Measurements from ENCODE around the gene ZZZ3. TPM values are rescaled to one million over a fixed set of nuclear protein-coding genes. Genes with fewer than 3 reads are reported as not detected.
"Not testable (repeated sequence)": the region's sequence is repeated elsewhere in the genome, so short reads cannot be mapped to it uniquely, and the experiment has no call there.

ZZZ3 gene
- total RNA-seq, result 10 to 100 TPM; 45.2 to 45.3 TPM

GRCh38 chr1:77682460-77683159, at the start of gene ZZZ3:
Gene ZZZ3 (minus strand): TSS chr1:77682658. CDS start chr1:77633354, 49,304 bp downstream.
- H3K27me3 Mint-ChIP-seq, result no peaks in the 10 kb centered on the region
- peaks cover 22% of the 10 kb centered on the region for H3K4me1 Mint-ChIP-seq
- H3K27ac Mint-ChIP-seq, result peak within 1 kb of the TSS; percentile 95
- DNase-seq (peak; percentile 92), ATAC-seq (ENCODE audit: low read depth) (peak; percentile 75)
- H3K4me3 Mint-ChIP-seq, result peak within 1 kb of the TSS; percentile 90
- no peaks in the 10 kb centered on the region for H3K9me3 Mint-ChIP-seq
- peaks cover 4% of the 10 kb centered on the region for H3K36me3 Mint-ChIP-seq
- POLR2A ChIA-PET, result interaction anchor here (0.6 to 2.3 kb wide), 10 partner anchors 14 to 560 kb away, joined by 3 to 18 read pairs (median 4); partner anchors contain the start of genes DNAJB4, FUBP1, MIGA1 and USP33

GRCh38 chr1:77732090-77732489, 49.6 kb upstream of the ZZZ3 start:
- H3K27me3 Mint-ChIP-seq, result no peaks in the 10 kb centered on the region
- H3K9me3 Mint-ChIP-seq, result no peaks in the 10 kb centered on the region
- POLR2A ChIA-PET, result no interaction called here
- no peak for DNase-seq
- peaks cover 2% of the 10 kb centered on the region for H3K4me1 Mint-ChIP-seq
- no peak overlapping the region for H3K4me3 Mint-ChIP-seq
- peaks cover 20% of the 10 kb centered on the region for H3K36me3 Mint-ChIP-seq
- H3K27ac Mint-ChIP-seq, result no peak overlapping the region
- ATAC-seq (ENCODE audit: low read depth), result no peak

GRCh38 chr1:77725706-77726105, 43.2 kb upstream of the ZZZ3 start:
- Mint-ChIP-seq H3K36me3 (peaks cover 44% of the 10 kb centered on the region), H3K4me1 (no peaks in the 10 kb centered on the region), H3K9me3 (no peaks in the 10 kb centered on the region), H3K4me3 (no peak overlapping the region), H3K27ac (no peak overlapping the region), H3K27me3 (no peaks in the 10 kb centered on the region)
- POLR2A ChIA-PET, result no interaction called here
- no peak for ATAC-seq (ENCODE audit: low read depth)
- DNase-seq, result no peak

GRCh38 chr1:77718181-77718580, 35.7 kb upstream of the ZZZ3 start:
- POLR2A ChIA-PET, result no interaction called here

GRCh38 chr1:77716065-77716464, 33.6 kb upstream of the ZZZ3 start:
- POLR2A ChIA-PET, result no interaction called here
- H3K27me3 Mint-ChIP-seq, result no peaks in the 10 kb centered on the region
- peaks cover 3% of the 10 kb centered on the region for H3K4me1 Mint-ChIP-seq
- no peak for ATAC-seq (ENCODE audit: low read depth)
- H3K36me3 Mint-ChIP-seq, result peaks cover 15% of the 10 kb centered on the region
- no peaks in the 10 kb centered on the region for H3K9me3 Mint-ChIP-seq
- H3K27ac Mint-ChIP-seq, result no peak overlapping the region
- DNase-seq, result no peak
- no peak overlapping the region for H3K4me3 Mint-ChIP-seq

More at GRCh38 chr1:77718181-77718580, 35.7 kb upstream of the ZZZ3 start:
- no peak for DNase-seq
- Mint-ChIP-seq H3K36me3 (peaks cover 30% of the 10 kb centered on the region), H3K9me3 (no peaks in the 10 kb centered on the region), H3K4me1 (peaks cover 3% of the 10 kb centered on the region), H3K4me3 (no peak overlapping the region), H3K27me3 (no peaks in the 10 kb centered on the region), H3K27ac (no peak overlapping the region)
- ATAC-seq (ENCODE audit: low read depth), result no peak

- ATAC-seq (ENCODE audit: low read depth) (no peak), DNase-seq (no peak)
- no peaks in the 10 kb centered on the region for H3K27me3 Mint-ChIP-seq
- H3K36me3 Mint-ChIP-seq, result peaks cover 31% of the 10 kb centered on the region
- H3K4me1 Mint-ChIP-seq, result peaks cover 1% of the 10 kb centered on the region
- H3K27ac Mint-ChIP-seq, result no peak overlapping the region
- H3K4me3 Mint-ChIP-seq, result no peak overlapping the region
- POLR2A ChIA-PET, result no interaction called here
- no peaks in the 10 kb centered on the region for H3K9me3 Mint-ChIP-seq
Observed at GRCh38 chr1:77709727-77710126, 27.3 kb upstream of the ZZZ3 start.

GRCh38 chr1:77706321-77706720, 23.9 kb upstream of the ZZZ3 start:
- H3K9me3 Mint-ChIP-seq, result peaks cover under 1% of the 10 kb centered on the region
- no peak for ATAC-seq (ENCODE audit: low read depth)
- no peak overlapping the region for H3K4me3 Mint-ChIP-seq
- H3K4me1 Mint-ChIP-seq, result peaks cover 2% of the 10 kb centered on the region
- DNase-seq, result no peak
- POLR2A ChIA-PET, result no interaction called here
- peaks cover 29% of the 10 kb centered on the region for H3K36me3 Mint-ChIP-seq
- no peak overlapping the region for H3K27ac Mint-ChIP-seq
- no peaks in the 10 kb centered on the region for H3K27me3 Mint-ChIP-seq

- peaks cover 2% of the 10 kb centered on the region for H3K9me3 Mint-ChIP-seq
- POLR2A ChIA-PET, result no interaction called here
- peaks cover 25% of the 10 kb centered on the region for H3K36me3 Mint-ChIP-seq
- peaks cover 2% of the 10 kb centered on the region for H3K4me1 Mint-ChIP-seq
- DNase-seq (no peak), ATAC-seq (ENCODE audit: low read depth) (no peak)
- H3K27me3 Mint-ChIP-seq, result no peaks in the 10 kb centered on the region
- no peak overlapping the region for H3K4me3 Mint-ChIP-seq
- no peak overlapping the region for H3K27ac Mint-ChIP-seq
Observed at GRCh38 chr1:77704736-77705135, 22.3 kb upstream of the ZZZ3 start.

- H3K4me3 Mint-ChIP-seq; POLR2A ChIA-PET; H3K9me3 Mint-ChIP-seq; H3K4me1 Mint-ChIP-seq; H3K27me3 Mint-ChIP-seq; H3K27ac Mint-ChIP-seq; DNase-seq; ATAC-seq (ENCODE audit: low read depth): not testable (repeated sequence)
- peaks cover 10% of the 10 kb centered on the region for H3K36me3 Mint-ChIP-seq
Observed at GRCh38 chr1:77699673-77700072, 17.2 kb upstream of the ZZZ3 start.

GRCh38 chr1:77697441-77697840, 15.0 kb upstream of the ZZZ3 start:
- peaks cover 2% of the 10 kb centered on the region for H3K9me3 Mint-ChIP-seq
- DNase-seq (no peak), ATAC-seq (ENCODE audit: low read depth) (no peak)
- H3K4me1 Mint-ChIP-seq, result no peaks in the 10 kb centered on the region
- POLR2A ChIA-PET, result interaction anchor here (0.7 kb wide), 1 partner anchor 263 kb away, joined by 5 read pairs; no protein-coding TSS in a partner anchor
- peaks cover 16% of the 10 kb centered on the region for H3K36me3 Mint-ChIP-seq
- H3K27me3 Mint-ChIP-seq, result no peaks in the 10 kb centered on the region
- H3K4me3 Mint-ChIP-seq, result no peak overlapping the region
- H3K27ac Mint-ChIP-seq, result no peak overlapping the region

- DNase-seq, result no peak
- POLR2A ChIA-PET, result no interaction called here
Observed at GRCh38 chr1:77688939-77689338, 6.5 kb upstream of the ZZZ3 start.

GRCh38 chr1:77687519-77687906, 5.1 kb upstream of the ZZZ3 start:
- H3K4me1 Mint-ChIP-seq, result peaks cover 6% of the 10 kb centered on the region
- no peaks in the 10 kb centered on the region for H3K27me3 Mint-ChIP-seq
- DNase-seq, result no peak
- H3K4me3 Mint-ChIP-seq, result peak overlapping the region; percentile 65
- no peaks in the 10 kb centered on the region for H3K9me3 Mint-ChIP-seq
- peaks cover 22% of the 10 kb centered on the region for H3K36me3 Mint-ChIP-seq
- H3K27ac Mint-ChIP-seq, result no peak overlapping the region
- POLR2A ChIA-PET, result no interaction called here
- no peak for ATAC-seq (ENCODE audit: low read depth)

More at GRCh38 chr1:77688939-77689338, 6.5 kb upstream of the ZZZ3 start:
- peaks cover 1% of the 10 kb centered on the region for H3K4me1 Mint-ChIP-seq
- no peaks in the 10 kb centered on the region for H3K9me3 Mint-ChIP-seq
- no peaks in the 10 kb centered on the region for H3K27me3 Mint-ChIP-seq
- H3K36me3 Mint-ChIP-seq, result peaks cover 27% of the 10 kb centered on the region
- ATAC-seq (ENCODE audit: low read depth), result no peak
- no peak overlapping the region for H3K27ac Mint-ChIP-seq
- no peak overlapping the region for H3K4me3 Mint-ChIP-seq

GRCh38 chr1:77686796-77687518, 4.5 kb upstream of the ZZZ3 start:
- H3K27ac Mint-ChIP-seq, result no peak overlapping the region
- H3K4me3 Mint-ChIP-seq, result no peak overlapping the region
- DNase-seq, result no peak
- H3K4me1 Mint-ChIP-seq, result peaks cover 6% of the 10 kb centered on the region
- POLR2A ChIA-PET, result no interaction called here
- ATAC-seq (ENCODE audit: low read depth), result no peak
- H3K9me3 Mint-ChIP-seq, result no peaks in the 10 kb centered on the region
- H3K27me3 Mint-ChIP-seq, result no peaks in the 10 kb centered on the region
- peaks cover 16% of the 10 kb centered on the region for H3K36me3 Mint-ChIP-seq

Data from activated naive CD8-positive, alpha-beta T cell treated with anti-CD3 and anti-CD28 coated beads, Interleukin-2, amount 10 ng/mL, durations not matched to agents 7 days and 5 days (primary cell).